Fibroblast of pulmonary artery (primary cell): ENCODE data around the gene MUC6.

ENCODE experiments used
- DNase-seq: peaks from one replicate; pipeline ENCODE4 v3.0.0-alpha.2; 2010; ENCODE audit warnings: low read depth
- H3K4me3 ChIP-seq: replicated peaks from 2 replicates; pipeline ENCODE4 v1.5.1; 2011; ENCODE audit warnings: low read depth, mild to moderate bottlenecking, control low read depth, low read length, moderate library complexity
- CTCF ChIP-seq: IDR thresholded peaks from 2 replicates; pipeline ENCODE4 v1.5.1; 2011; ENCODE audit warnings: mild to moderate bottlenecking, control low read depth, low read length, inconsistent platforms; ENCODE audit errors: missing control alignments

MUC6 gene

GRCh38 chr11:1062075-1062820 is 25.7 kb upstream of the MUC6 start:
- no peak for TF ChIP-seq CTCF
- no peak for DNase-seq
- H3K4me3 ChIP-seq, result no peak overlapping the region

GRCh38 chr11:1060852-1061616 is 24.5 kb upstream of the MUC6 start:
- no peak for TF ChIP-seq CTCF
- DNase-seq, result peak; percentile 71
- no peak overlapping the region for H3K4me3 ChIP-seq

GRCh38 chr11:1060410-1060809 is 23.9 kb upstream of the MUC6 start:
- DNase-seq, result no peak
- H3K4me3 ChIP-seq, result no peak overlapping the region
- TF ChIP-seq CTCF, result no peak

GRCh38 chr11:1059759-1060158 is 23.2 kb upstream of the MUC6 start:
- H3K4me3 ChIP-seq, result no peak overlapping the region
- TF ChIP-seq CTCF, result no peak
- no peak for DNase-seq

GRCh38 chr11:1057806-1058205 is 21.3 kb upstream of the MUC6 start:
- no peak for TF ChIP-seq CTCF
- H3K4me3 ChIP-seq, result no peak overlapping the region
- no peak for DNase-seq

- no peak overlapping the region for H3K4me3 ChIP-seq
- TF ChIP-seq CTCF, result no peak
- no peak for DNase-seq
These were observed 19.7 kb upstream of the MUC6 start for GRCh38 chr11:1055990-1056771.
